ENCODE measurements around the gene CFB. TPM values are rescaled to one million over a fixed set of nuclear protein-coding genes. Genes with fewer than 3 reads are reported as not detected.

CFB gene
- 100 to 1,000 TPM in 1 of 2 donors, 10 to 100 TPM in 1; 65.5 to 126 TPM for total RNA-seq

DNA sequence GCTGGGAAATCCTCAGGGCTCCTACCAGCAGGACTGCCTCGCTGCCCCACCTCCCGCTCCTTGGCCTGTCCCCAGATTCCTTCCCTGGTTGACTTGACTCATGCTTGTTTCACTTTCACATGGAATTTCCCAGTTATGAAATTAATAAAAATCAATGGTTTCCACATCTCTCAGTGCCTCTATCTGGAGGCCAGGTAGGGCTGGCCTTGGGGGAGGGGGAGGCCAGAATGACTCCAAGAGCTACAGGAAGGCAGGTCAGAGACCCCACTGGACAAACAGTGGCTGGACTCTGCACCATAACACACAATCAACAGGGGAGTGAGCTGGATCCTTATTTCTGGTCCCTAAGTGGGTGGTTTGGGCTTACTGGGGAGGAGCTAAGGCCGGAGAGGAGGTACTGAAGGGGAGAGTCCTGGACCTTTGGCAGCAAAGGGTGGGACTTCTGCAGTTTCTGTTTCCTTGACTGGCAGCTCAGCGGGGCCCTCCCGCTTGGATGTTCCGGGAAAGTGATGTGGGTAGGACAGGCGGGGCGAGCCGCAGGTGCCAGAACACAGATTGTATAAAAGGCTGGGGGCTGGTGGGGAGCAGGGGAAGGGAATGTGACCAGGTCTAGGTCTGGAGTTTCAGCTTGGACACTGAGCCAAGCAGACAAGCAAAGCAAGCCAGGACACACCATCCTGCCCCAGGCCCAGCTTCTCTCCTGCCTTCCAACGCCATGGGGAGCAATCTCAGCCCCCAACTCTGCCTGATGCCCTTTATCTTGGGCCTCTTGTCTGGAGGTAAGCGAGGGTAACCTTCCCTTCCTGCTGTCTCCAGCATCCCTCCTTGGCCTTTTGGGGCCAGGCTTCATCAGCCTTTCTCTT lies at the start of gene CFB:
CFB (plus strand) TSS at position 589 of the 863 bp plus-strand sequence; CDS start at position 716, 127 bp downstream.
- DNase-seq (ENCODE audit: low spot score): peak; percentile 88
- Histone ChIP-seq H3K27ac (peak within 1 kb of the TSS; percentile 73 to 75), H3K4me3 (peak within 1 kb of the TSS in 1 of 2 donors; percentile 32), H3K4me1 (peaks cover 0 to 20% of the 10 kb centered on the region in 2 donors), H3K36me3 (no peaks in the 10 kb centered on the region), H3K27me3 (no peaks in the 10 kb centered on the region), H3K9me3 (no peaks in the 10 kb centered on the region)
- TF ChIP-seq, protein P1, sequence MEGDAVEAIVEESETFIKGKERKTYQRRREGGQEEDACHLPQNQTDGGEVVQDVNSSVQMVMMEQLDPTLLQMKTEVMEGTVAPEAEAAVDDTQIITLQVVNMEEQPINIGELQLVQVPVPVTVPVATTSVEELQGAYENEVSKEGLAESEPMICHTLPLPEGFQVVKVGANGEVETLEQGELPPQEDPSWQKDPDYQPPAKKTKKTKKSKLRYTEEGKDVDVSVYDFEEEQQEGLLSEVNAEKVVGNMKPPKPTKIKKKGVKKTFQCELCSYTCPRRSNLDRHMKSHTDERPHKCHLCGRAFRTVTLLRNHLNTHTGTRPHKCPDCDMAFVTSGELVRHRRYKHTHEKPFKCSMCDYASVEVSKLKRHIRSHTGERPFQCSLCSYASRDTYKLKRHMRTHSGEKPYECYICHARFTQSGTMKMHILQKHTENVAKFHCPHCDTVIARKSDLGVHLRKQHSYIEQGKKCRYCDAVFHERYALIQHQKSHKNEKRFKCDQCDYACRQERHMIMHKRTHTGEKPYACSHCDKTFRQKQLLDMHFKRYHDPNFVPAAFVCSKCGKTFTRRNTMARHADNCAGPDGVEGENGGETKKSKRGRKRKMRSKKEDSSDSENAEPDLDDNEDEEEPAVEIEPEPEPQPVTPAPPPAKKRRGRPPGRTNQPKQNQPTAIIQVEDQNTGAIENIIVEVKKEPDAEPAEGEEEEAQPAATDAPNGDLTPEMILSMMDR (IDR thresholded peaks at IDR 0.05): no peak

- H3K27ac ChIP-seq: peak overlapping the region; percentile 87 to 92
- peaks cover 0 to 39% of the 10 kb centered on the region in 2 donors for H3K4me1 ChIP-seq
- H3K4me3 ChIP-seq: peak overlapping the region in 1 of 2 donors; percentile 99
- TF ChIP-seq, protein P1 (IDR thresholded peaks at IDR 0.05): no peak
- no peaks in the 10 kb centered on the region for H3K9me3 ChIP-seq
- no peaks in the 10 kb centered on the region for H3K27me3 ChIP-seq
- H3K36me3 ChIP-seq: peaks cover 16% of the 10 kb centered on the region
- DNase-seq (ENCODE audit: low spot score): no peak
These were observed 49.4 kb upstream of the CFB start for GRCh38 chr6:31896493-31896855.

- no peaks in the 10 kb centered on the region for H3K9me3 ChIP-seq
- H3K27me3 ChIP-seq: no peaks in the 10 kb centered on the region
- peaks cover 13% of the 10 kb centered on the region for H3K36me3 ChIP-seq
- peak overlapping the region; percentile 96 to 99 for H3K4me3 ChIP-seq
- DNase-seq (ENCODE audit: low spot score): no peak
- TF ChIP-seq, protein P1 (IDR thresholded peaks at IDR 0.05): no peak
- peak overlapping the region; percentile 87 to 92 for H3K27ac ChIP-seq
- peaks cover 0 to 40% of the 10 kb centered on the region in 2 donors for H3K4me1 ChIP-seq
These were observed 48.9 kb upstream of the CFB start for GRCh38 chr6:31896856-31897611.

GRCh38 chr6:31897612-31898382 lies 48.1 kb upstream of the CFB start, which contains the start of gene EHMT2:
Gene EHMT2, minus strand, starts transcription at chr6:31897698. Its CDS starts 21 bp downstream, at chr6:31897677.
- Histone ChIP-seq H3K4me1 (peaks cover 0 to 45% of the 10 kb centered on the region in 2 donors), H3K36me3 (peaks cover 5% of the 10 kb centered on the region), H3K4me3 (peak within 1 kb of the TSS; percentile 96 to 99), H3K27ac (peak within 1 kb of the TSS; percentile 87 to 92), H3K9me3 (no peaks in the 10 kb centered on the region), H3K27me3 (no peaks in the 10 kb centered on the region)
- TF ChIP-seq, protein P1 (IDR thresholded peaks at IDR 0.05): no peak
- DNase-seq (ENCODE audit: low spot score): peak; percentile 79

DNA sequence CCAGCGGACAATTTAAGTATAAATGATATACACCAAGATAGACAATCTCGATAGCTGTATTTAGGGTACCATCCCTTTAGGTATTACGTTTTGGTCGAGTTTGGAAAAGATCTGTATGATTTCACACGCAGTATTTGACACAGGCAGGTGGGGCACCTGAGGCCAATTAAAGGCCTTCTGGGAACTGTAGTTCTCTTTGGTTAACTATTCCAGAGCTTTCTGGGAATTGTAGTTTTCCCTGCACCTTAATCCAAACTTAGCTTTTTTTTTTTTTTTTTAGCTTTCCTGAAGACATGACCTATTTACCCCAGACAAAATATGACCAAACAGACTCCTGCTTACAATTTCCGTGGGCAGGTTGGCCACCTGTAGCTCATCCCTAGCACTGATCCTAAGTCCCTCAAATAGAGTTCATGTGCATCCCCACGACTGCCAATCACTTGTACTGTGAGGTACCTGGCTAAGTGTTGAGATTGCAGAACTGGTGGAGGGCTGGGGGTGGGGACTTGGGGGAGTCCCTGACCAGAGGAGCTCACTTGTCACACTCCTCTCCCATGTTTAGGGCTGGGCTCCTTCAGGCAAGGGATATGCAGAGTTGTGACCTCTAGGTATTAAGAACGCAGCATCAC lies 47.4 kb upstream of the CFB start:
- Histone ChIP-seq H3K9me3 (no peaks in the 10 kb centered on the region), H3K4me3 (peak overlapping the region; percentile 96 to 99), H3K36me3 (no peaks in the 10 kb centered on the region), H3K27me3 (no peaks in the 10 kb centered on the region), H3K27ac (peak overlapping the region; percentile 87 to 92), H3K4me1 (peaks cover 0 to 49% of the 10 kb centered on the region in 2 donors)
- no peak for DNase-seq (ENCODE audit: low spot score)
- TF ChIP-seq, protein P1 (IDR thresholded peaks at IDR 0.05): no peak
